ENCODE results near the gene HES4.

DNA sequence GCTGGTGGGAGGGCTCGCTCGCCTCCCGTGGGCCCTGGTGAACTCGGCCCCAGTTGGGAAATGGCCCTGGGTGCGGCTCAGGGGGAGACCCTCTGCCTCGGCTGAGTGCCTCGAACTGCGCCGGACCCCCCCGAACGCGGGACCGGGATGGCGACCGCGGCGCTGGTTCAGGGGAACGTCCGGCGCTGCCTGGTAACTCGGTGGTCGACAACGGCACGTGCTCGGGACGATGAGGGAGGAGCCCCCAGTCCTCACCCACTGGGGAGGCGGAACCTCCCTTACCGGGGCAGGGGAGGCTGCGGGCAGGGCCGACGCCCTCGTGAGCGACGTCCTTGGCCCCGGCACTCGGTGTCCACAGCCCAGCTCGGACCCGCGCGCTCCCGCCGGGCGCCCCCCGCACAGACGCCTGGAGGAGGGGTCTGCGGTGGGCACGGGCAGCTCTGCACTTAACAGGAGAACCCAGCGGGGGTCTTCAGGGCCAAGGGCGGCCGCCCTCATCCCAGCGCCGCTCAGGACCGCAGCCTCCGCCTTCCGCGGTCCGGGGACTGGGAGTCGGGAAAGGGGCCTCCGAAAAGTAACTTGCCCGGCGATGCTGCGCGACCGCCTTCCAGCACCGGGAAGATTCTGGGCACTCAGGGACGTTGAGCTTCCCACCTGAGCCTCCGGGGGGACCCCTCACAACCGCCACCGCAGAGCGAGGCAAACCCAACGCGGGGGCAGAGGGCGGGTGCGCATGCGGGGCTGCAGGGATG, 1.7 kb downstream of the HES4 start:
- no peak for TF ChIP-seq CTCF (IDR thresholded peaks at IDR 0.05; ENCODE audit: low read length)
- TF ChIP-seq EZH2 (optimal IDR thresholded peaks at IDR 0.05; ENCODE audit: low read depth, low read length) = no peak
- no peak for TF ChIP-seq EZH2phosphoT487 (IDR thresholded peaks at IDR 0.05; ENCODE audit: low read length)

All from MM.1S (cell line).